Measurements from ENCODE around the gene RALGAPA2.

Gene RALGAPA2

GRCh38 chr20:20393207-20394120 lies 319.0 kb downstream of the RALGAPA2 start:
- DNase-seq, result no peak

GRCh38 chr20:20391766-20392165 lies 320.7 kb downstream of the RALGAPA2 start:
- no peak for DNase-seq

GRCh38 chr20:20391115-20391514 lies 321.3 kb downstream of the RALGAPA2 start:
- no peak for DNase-seq

GRCh38 chr20:20390393-20390792 lies 322.1 kb downstream of the RALGAPA2 start:
- DNase-seq, result no peak

GRCh38 chr20:20386192-20386591 lies 326.3 kb downstream of the RALGAPA2 start:
- DNase-seq, result no peak

GRCh38 chr20:20375862-20376261 lies 336.6 kb downstream of the RALGAPA2 start:
- DNase-seq, result no peak

GRCh38 chr20:20373091-20373571 lies 339.3 kb downstream of the RALGAPA2 start:
- DNase-seq, result no peak

- no peak for DNase-seq
Measured at GRCh38 chr20:20371681-20372080, 340.8 kb downstream of the RALGAPA2 start.

GRCh38 chr20:20371083-20371482 lies 341.4 kb downstream of the RALGAPA2 start:
- no peak for DNase-seq

- peak; percentile 35 for DNase-seq
Measured at GRCh38 chr20:20370094-20370575, 342.3 kb downstream of the RALGAPA2 start.

GRCh38 chr20:20369250-20370093 lies 343.0 kb downstream of the RALGAPA2 start:
- peak; percentile 80 for DNase-seq

- peak; percentile 58 for DNase-seq
Measured at GRCh38 chr20:20368418-20369249, 343.8 kb downstream of the RALGAPA2 start.

GRCh38 chr20:20367575-20368417 lies 344.6 kb downstream of the RALGAPA2 start, which contains the start of gene INSM1:
Gene INSM1, plus strand, starts transcription at chr20:20368104. Its CDS starts 164 bp downstream, at chr20:20368268.
- DNase-seq, result peak; percentile 82

GRCh38 chr20:20366876-20367574 lies 345.4 kb downstream of the RALGAPA2 start:
- no peak for DNase-seq

- DNase-seq, result no peak
Measured at GRCh38 chr20:20366551-20366875, 345.9 kb downstream of the RALGAPA2 start.

GRCh38 chr20:20365480-20366161 lies 346.8 kb downstream of the RALGAPA2 start:
- no peak for DNase-seq

GRCh38 chr20:20364593-20365479 lies 347.6 kb downstream of the RALGAPA2 start:
- DNase-seq, result no peak

GRCh38 chr20:20363799-20364592 lies 348.4 kb downstream of the RALGAPA2 start:
- peak; percentile 88 for DNase-seq
